Lung (tissue), 12 donors: ENCODE results near the gene RETREG2. TPM values are rescaled to one million over a fixed set of nuclear protein-coding genes. Genes with fewer than 3 reads are reported as not detected.
A peak's percentile ranks its signal among the peaks of the same experiment; 100 is the strongest.

ENCODE experiments used
- ATAC-seq: fragments of 200-7000 bp; cut with Tn5 transposase; one replicate; pipeline ENCODE4 v1.9.1; 2020; ENCODE audit warnings: moderate number of reproducible peaks; ENCODE audit not compliant: insufficient read depth, low FRiP score
- DNase-seq, 3 donors: peaks; one replicate each; pipeline ENCODE4 v3.0.0-alpha.2; 2013 to 2017
- H3K27ac ChIP-seq, 2 donors: one replicate each; pipeline ENCODE4 v1.5.1; 2013; ENCODE audit warnings: mild to moderate bottlenecking in 2 of 2, moderate library complexity in 2 of 2, control low read depth in 1 of 2, inconsistent platforms in 1 of 2, low read depth in 1 of 2, low read length in 1 of 2
- H3K27me3 ChIP-seq, 3 donors: one replicate each; pipeline ENCODE4 v1.5.1; 2013; ENCODE audit warnings: low read length in 2 of 3; ENCODE audit not compliant: control insufficient read depth in 3 of 3, insufficient read depth in 3 of 3
- H3K36me3 ChIP-seq, 4 donors: one replicate each; pipeline ENCODE4 v1.5.1; 2013; ENCODE audit warnings: low read length in 4 of 4, mild to moderate bottlenecking in 1 of 4, moderate library complexity in 1 of 4; ENCODE audit not compliant: control insufficient read depth in 4 of 4, insufficient read depth in 4 of 4
- H3K4me1 ChIP-seq, 5 donors: one replicate each; pipeline ENCODE4 v1.5.1; 2013; ENCODE audit warnings: low read length in 5 of 5, mild to moderate bottlenecking in 2 of 5, moderate library complexity in 1 of 5; ENCODE audit not compliant: control insufficient read depth in 5 of 5, insufficient read depth in 5 of 5
- H3K4me3 ChIP-seq: one replicate; pipeline ENCODE4 v1.5.1; 2013; ENCODE audit warnings: mild to moderate bottlenecking, control low read depth, moderate library complexity
- H3K9ac ChIP-seq, 2 donors: one replicate each; pipeline ENCODE4 v1.5.1; 2013; ENCODE audit warnings: low read length in 2 of 2, control low read depth in 1 of 2; ENCODE audit not compliant: insufficient read depth in 1 of 2
- H3K9me3 ChIP-seq, 4 donors: one replicate each; pipeline ENCODE4 v1.5.1; 2013; ENCODE audit warnings: low read length in 3 of 4, mild to moderate bottlenecking in 1 of 4, moderate library complexity in 1 of 4; ENCODE audit not compliant: control insufficient read depth in 4 of 4, insufficient read depth in 3 of 4
- CTCF ChIP-seq: IDR thresholded peaks from 2 replicates; pipeline ENCODE4 v1.5.1; 2012; ENCODE audit warnings: mild to moderate bottlenecking; ENCODE audit errors: control extremely low read depth, extremely low read depth
- WGBS, 2 donors: extraction: QIAGEN DNeasy Blood & Tissue Kit; methylation state at CpG; one replicate each; pipeline ENCODE4 v1.1.7; 2013; 5-methylcytosine and 5-hydroxymethylcytosine counted together
- polyA plus RNA-seq, 2 donors: library from polyadenylated mRNA; stranded (reverse); fragments of 200-250 nt; gene quantifications; one replicate each; pipeline ENCODE4 v1.2.1, GENCODE V29; 2013
- total RNA-seq, 2 donors: library from RNA; depleted of rRNA in 1 of 2; stranded (reverse); fragments of >200 nt in 1 of 2; gene quantifications; one replicate each; pipeline ENCODE4 v1.2.1, GENCODE V29; 2014 to 2021
- donor health status: control.
- donor health status: control.
- donor health status: Bipolar disorder and iron deficiency.
- donor health status: healthy.
- donor health status: DM: yes; HTN: yes; CAD: no.

The RETREG2 gene
- total and polyA plus RNA-seq, 4 donors: 42.1 to 80.6 (median 51.7) TPM

GRCh38 chr2:219228041-219228910, 50.2 kb downstream of the RETREG2 start:
- peak overlapping the region; percentile 95 to 98 for H3K27ac ChIP-seq

DNA sequence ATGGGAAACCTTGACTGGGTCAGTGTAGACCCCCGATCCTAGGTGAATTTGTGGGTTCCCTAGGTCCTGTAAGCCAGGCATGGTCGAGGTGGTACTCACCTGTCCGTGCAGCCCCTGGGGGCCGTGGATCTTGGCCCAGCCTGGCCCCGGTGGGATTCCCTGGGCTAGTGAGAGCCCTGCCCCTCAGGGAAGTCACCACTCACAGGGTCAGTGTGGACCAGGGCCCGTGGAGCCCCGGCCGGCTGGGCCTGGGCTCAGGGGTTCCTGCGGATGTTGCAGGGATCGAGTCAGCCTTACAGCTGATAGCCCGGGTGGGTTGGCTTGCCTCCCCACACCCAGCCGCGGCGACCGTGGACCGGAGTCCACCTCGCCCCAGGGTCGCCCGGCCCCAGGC, 50.8 kb downstream of the RETREG2 start:
- Histone ChIP-seq H3K4me1 (peaks cover 4 to 26% (median 9%) of the 10 kb centered on the region in 5 donors), H3K9me3 (no peaks in the 10 kb centered on the region), H3K27me3 (no peaks in the 10 kb centered on the region), H3K36me3 (peaks cover 16 to 36% (median 28%) of the 10 kb centered on the region in 4 donors), H3K4me3 (peak overlapping the region; percentile 87), H3K9ac (peak overlapping the region; percentile 72 to 77), H3K27ac (peak overlapping the region; percentile 95 to 98)
- WGBS, 2 donors: 2% methylated on average over 19 of the region's 19 CpGs
- DNase-seq: peak in 1 of 3 donors; percentile 11
- ATAC-seq: no peak
- no peak for TF ChIP-seq CTCF

More at GRCh38 chr2:219228041-219228910, 50.2 kb downstream of the RETREG2 start:
- Histone ChIP-seq H3K36me3 (peaks cover 12 to 36% (median 29%) of the 10 kb centered on the region in 4 donors), H3K27me3 (no peaks in the 10 kb centered on the region), H3K9me3 (no peaks in the 10 kb centered on the region), H3K9ac (peak overlapping the region; percentile 72 to 77), H3K4me3 (peak overlapping the region; percentile 87), H3K4me1 (peaks cover 4 to 26% (median 9%) of the 10 kb centered on the region in 5 donors)
- 31 to 36% methylated on average over 7 of the region's 7 CpGs for WGBS, 2 donors
- TF ChIP-seq CTCF: no peak
- DNase-seq (peak in 1 of 3 donors; percentile 20), ATAC-seq (no peak)

DNA sequence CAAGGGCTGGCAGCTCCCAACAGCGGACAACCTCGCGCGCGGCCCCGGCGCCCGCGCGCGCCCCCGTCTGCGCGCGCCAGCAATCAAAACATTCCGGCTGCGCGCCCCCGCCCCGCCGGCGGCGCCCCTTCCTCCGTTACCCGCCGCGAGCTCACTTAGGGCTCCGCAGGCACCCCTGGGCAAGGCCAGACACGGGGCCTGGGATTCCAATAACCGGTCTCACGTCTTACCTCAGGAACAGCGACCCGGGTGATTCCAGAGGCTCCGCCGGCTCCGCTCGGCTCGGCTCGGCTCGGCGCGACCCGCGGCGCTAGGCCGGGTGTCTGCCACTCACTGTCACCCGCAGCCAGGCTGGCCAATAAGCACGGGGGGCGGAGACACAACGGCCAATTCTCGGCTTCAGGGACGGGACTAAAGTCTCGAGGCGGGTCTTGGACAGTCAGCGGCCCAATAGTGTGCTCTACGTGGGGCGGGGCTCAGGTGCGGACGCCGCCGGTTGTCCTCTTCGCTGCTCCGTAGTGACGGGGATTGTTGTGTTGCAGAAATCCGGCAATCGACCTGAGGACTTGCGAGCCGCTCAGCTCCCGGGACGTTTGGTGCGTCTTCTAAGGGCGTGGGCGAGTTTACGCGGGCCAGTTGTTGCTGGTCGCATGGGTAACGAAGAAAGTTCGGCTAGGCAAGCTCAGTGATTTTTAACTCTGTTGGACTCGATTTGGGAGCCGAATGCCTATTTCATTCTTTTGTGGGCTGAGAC, 51.4 kb downstream of the RETREG2 start, which contains the start of the genes ANKZF1 and ATG9A:
TSS of gene ANKZF1 (plus strand) at position 502 of the 754 bp plus-strand sequence. CDS start 452 bp downstream, outside the sequence.
TSS of gene ATG9A (minus strand) at position 332 of the 754 bp plus-strand sequence. CDS start 1,612 bp downstream, outside the sequence.
- Histone ChIP-seq H3K27me3 (no peaks in the 10 kb centered on the region), H3K9me3 (no peaks in the 10 kb centered on the region), H3K9ac (peak within 1 kb of the TSS; percentile 77 to 85), H3K4me3 (peak within 1 kb of the TSS; percentile 87), H3K27ac (peak within 1 kb of the TSS; percentile 95 to 98), H3K4me1 (peaks cover 4 to 26% (median 9%) of the 10 kb centered on the region in 5 donors), H3K36me3 (peaks cover 22 to 34% (median 26%) of the 10 kb centered on the region in 4 donors)
- 0% methylated on average over 78 to 80 of the region's 80 CpGs for WGBS, 2 donors
- ATAC-seq (peak; percentile 99), DNase-seq (peak; percentile 99)
- TF ChIP-seq CTCF: no peak
